ENCODE measurements around the gene FAM20C.

GRCh38 chr7:160958-161725 lies 31.2 kb upstream of the FAM20C start:
- TF ChIP-seq POLR2A (IDR thresholded peaks at IDR 0.05) = no peak
- TF ChIP-seq CTCF (IDR thresholded peaks at IDR 0.05) = no peak
- no peak for TF ChIP-seq POLR2AphosphoS5 (IDR thresholded peaks at IDR 0.05; ENCODE audit: insufficient read depth in 1 of 2, low read depth in 1 of 2)
